ELR (cell line): ENCODE results near the gene MR1.
A peak's percentile ranks its signal among the peaks of the same experiment; 100 is the strongest.
"Not testable (repeated sequence)": the region's sequence is repeated elsewhere in the genome, so short reads cannot be mapped to it uniquely, and the experiment has no call there.

Source experiments
- DNase-seq: peaks from one replicate; pipeline ENCODE4 v3.0.0-alpha.2; 2015; ENCODE audit warnings: low read depth

The MR1 gene

GRCh38 chr1:181028615-181029014 is 5.2 kb upstream of the MR1 start:
- no peak for DNase-seq

GRCh38 chr1:181032535-181032934 is 1.2 kb upstream of the MR1 start:
- DNase-seq: no peak

- DNase-seq: peak; percentile 50
Measured at GRCh38 chr1:181033128-181033798, 520 bp upstream of the MR1 start.

GRCh38 chr1:181035210-181035609 is 1.4 kb downstream of the MR1 start:
- not testable (repeated sequence) for DNase-seq

GRCh38 chr1:181036107-181036836 is 2.5 kb downstream of the MR1 start:
- DNase-seq: no peak

GRCh38 chr1:181037386-181037785 is 3.6 kb downstream of the MR1 start:
- no peak for DNase-seq

GRCh38 chr1:181038399-181038873 is 4.7 kb downstream of the MR1 start:
- DNase-seq: peak; percentile 83

- DNase-seq: no peak
Measured at GRCh38 chr1:181040284-181040865, 6.6 kb downstream of the MR1 start.

GRCh38 chr1:181043025-181043888 is 9.5 kb downstream of the MR1 start:
- no peak for DNase-seq

GRCh38 chr1:181044449-181044966 is 10.7 kb downstream of the MR1 start:
- peak; percentile 55 for DNase-seq

GRCh38 chr1:181045946-181046345 is 12.2 kb downstream of the MR1 start:
- DNase-seq: not testable (repeated sequence)

- no peak for DNase-seq
Measured at GRCh38 chr1:181049378-181049777, 15.6 kb downstream of the MR1 start.

GRCh38 chr1:181050922-181051321 is 17.1 kb downstream of the MR1 start:
- no peak for DNase-seq

- DNase-seq: no peak
Measured at GRCh38 chr1:181056560-181056959, 22.8 kb downstream of the MR1 start.

GRCh38 chr1:181057079-181057478 is 23.3 kb downstream of the MR1 start:
- no peak for DNase-seq

- no peak for DNase-seq
Measured at GRCh38 chr1:181059435-181059834, 25.7 kb downstream of the MR1 start.

- DNase-seq: no peak
Measured at GRCh38 chr1:181060066-181060465, 26.3 kb downstream of the MR1 start.

GRCh38 chr1:181060947-181061346 is 27.2 kb downstream of the MR1 start:
- not testable (repeated sequence) for DNase-seq

GRCh38 chr1:181061487-181061886 is 27.7 kb downstream of the MR1 start:
- DNase-seq: no peak

GRCh38 chr1:181061891-181062835 is 28.4 kb downstream of the MR1 start:
- DNase-seq: no peak
